Natural killer cell treated with Interleukin-12 subunit alpha and Interleukin-12 subunit beta and Interleukin-15 and Interleukin-18, amount 100 ng/mL, for 72 hours (primary cell): ENCODE data around the gene CRHR1. TPM values are rescaled to one million over a fixed set of nuclear protein-coding genes. Genes with fewer than 3 reads are reported as not detected.
A peak's percentile ranks its signal among the peaks of the same experiment; 100 is the strongest.

Experiments
- ATAC-seq, 2 donors: fragments of 150-1000 bp; cut with Tn5 transposase in 1 of 2; sonication (Bioruptor Pico), chemical (Tn5 transposase) in 1 of 2; 2 replicates each; pipeline ENCODE4 v1.10.0; 2021
- DNase-seq: peaks from one replicate; pipeline ENCODE4 v3.0.0; 2022; ENCODE audit warnings: low spot score
- H3K27ac Mint-ChIP-seq, 2 donors: 1 replicate in 1 of 2; 2 replicates in 1 of 2; pipeline ENCODE4 v1.8.0; 2022; ENCODE audit warnings: mixed read lengths in 2 of 2, mild to moderate bottlenecking in 1 of 2, moderate library complexity in 1 of 2
- H3K27me3 Mint-ChIP-seq, 2 donors: 1 replicate in 1 of 2; 2 replicates in 1 of 2; pipeline ENCODE4 v1.8.0; 2022; ENCODE audit warnings: mixed read lengths in 2 of 2
- H3K36me3 Mint-ChIP-seq: one replicate; pipeline ENCODE4 v1.8.0; 2022; ENCODE audit warnings: mixed read lengths
- H3K4me1 Mint-ChIP-seq, 2 donors: 1 replicate in 1 of 2; 2 replicates in 1 of 2; pipeline ENCODE4 v1.8.0; 2022; ENCODE audit warnings: low read depth in 2 of 2, mixed read lengths in 2 of 2, mild to moderate bottlenecking in 1 of 2
- H3K4me3 Mint-ChIP-seq: one replicate; pipeline ENCODE4 v1.8.0; 2022; ENCODE audit warnings: mixed read lengths
- H3K9me3 Mint-ChIP-seq: 2 replicates; pipeline ENCODE4 v1.8.0; 2022; ENCODE audit warnings: mixed read lengths
- total RNA-seq, 2 donors: library from RNA; stranded (reverse); gene quantifications; one replicate each; pipeline ENCODE4 v1.2.3, GENCODE V29; 2022

The CRHR1 gene
- total RNA-seq, 2 donors from 2014 or later, result not detected

- ATAC-seq (no peak), DNase-seq (no peak)
- H3K4me1 Mint-ChIP-seq, result peaks cover 0 to 6% of the 10 kb centered on the region in 2 donors
- peaks cover 11 to 25% of the 10 kb centered on the region in 2 donors for H3K27me3 Mint-ChIP-seq
- no peaks in the 10 kb centered on the region for H3K36me3 Mint-ChIP-seq
- no peak overlapping the region for H3K4me3 Mint-ChIP-seq
- H3K27ac Mint-ChIP-seq, result no peak overlapping the region
- H3K9me3 Mint-ChIP-seq, result no peaks in the 10 kb centered on the region
These were observed 86.3 kb downstream of the CRHR1 start for GRCh38 chr17:45870342-45870974.

- H3K27ac Mint-ChIP-seq, result no peak overlapping the region
- no peak for ATAC-seq
These were observed 87.6 kb downstream of the CRHR1 start for GRCh38 chr17:45871718-45872117.

GRCh38 chr17:45873728-45874127 lies 89.6 kb downstream of the CRHR1 start:
- Mint-ChIP-seq H3K27ac (no peak overlapping the region), H3K4me3 (no peak overlapping the region), H3K9me3 (no peaks in the 10 kb centered on the region), H3K27me3 (peaks cover 14 to 37% of the 10 kb centered on the region in 2 donors), H3K4me1 (peaks cover 0 to 6% of the 10 kb centered on the region in 2 donors), H3K36me3 (no peaks in the 10 kb centered on the region)
- DNase-seq, result no peak
- peak in 1 of 2 donors; percentile 57 for ATAC-seq

More at GRCh38 chr17:45871718-45872117, 87.6 kb downstream of the CRHR1 start:
- Mint-ChIP-seq H3K4me1 (peaks cover 0 to 6% of the 10 kb centered on the region in 2 donors), H3K9me3 (no peaks in the 10 kb centered on the region), H3K36me3 (no peaks in the 10 kb centered on the region), H3K27me3 (peaks cover 9 to 27% of the 10 kb centered on the region in 2 donors), H3K4me3 (no peak overlapping the region)
- DNase-seq, result no peak

GRCh38 chr17:45874151-45874550 lies 90.0 kb downstream of the CRHR1 start:
- no peak for DNase-seq
- H3K36me3 Mint-ChIP-seq, result no peaks in the 10 kb centered on the region

GRCh38 chr17:45876539-45876938 lies 92.4 kb downstream of the CRHR1 start:
- Mint-ChIP-seq H3K36me3 (no peaks in the 10 kb centered on the region), H3K9me3 (no peaks in the 10 kb centered on the region), H3K4me3 (no peak overlapping the region), H3K4me1 (peaks cover 0 to 4% of the 10 kb centered on the region in 2 donors), H3K27ac (no peak overlapping the region), H3K27me3 (peaks cover 17 to 26% of the 10 kb centered on the region in 2 donors)
- DNase-seq, result no peak
- ATAC-seq, result no peak

More at GRCh38 chr17:45874151-45874550, 90.0 kb downstream of the CRHR1 start:
- Mint-ChIP-seq H3K27me3 (peaks cover 14 to 37% of the 10 kb centered on the region in 2 donors), H3K27ac (no peak overlapping the region), H3K9me3 (no peaks in the 10 kb centered on the region), H3K4me1 (peaks cover 0 to 6% of the 10 kb centered on the region in 2 donors), H3K4me3 (no peak overlapping the region)
- no peak for ATAC-seq

- peaks cover 13 to 20% of the 10 kb centered on the region in 2 donors for H3K27me3 Mint-ChIP-seq
- H3K9me3 Mint-ChIP-seq, result no peaks in the 10 kb centered on the region
- DNase-seq (no peak), ATAC-seq (no peak)
- peaks cover 0 to 4% of the 10 kb centered on the region in 2 donors for H3K4me1 Mint-ChIP-seq
- no peaks in the 10 kb centered on the region for H3K36me3 Mint-ChIP-seq
- no peak overlapping the region for H3K27ac Mint-ChIP-seq
- H3K4me3 Mint-ChIP-seq, result no peak overlapping the region
These were observed 93.3 kb downstream of the CRHR1 start for GRCh38 chr17:45877467-45877866.

- peaks cover 5% of the 10 kb centered on the region for H3K36me3 Mint-ChIP-seq
- ATAC-seq (no peak), DNase-seq (no peak)
- H3K4me1 Mint-ChIP-seq, result no peaks in the 10 kb centered on the region
- H3K4me3 Mint-ChIP-seq, result no peak overlapping the region
- H3K27ac Mint-ChIP-seq, result no peak overlapping the region
- H3K27me3 Mint-ChIP-seq, result peaks cover 7 to 12% of the 10 kb centered on the region in 2 donors
- peaks cover 8% of the 10 kb centered on the region for H3K9me3 Mint-ChIP-seq
These were observed 98.9 kb downstream of the CRHR1 start for GRCh38 chr17:45883063-45883462.

Other genes with a start within 250 kb of the CRHR1 start
- gene SPPL2C, start 60.6 kb downstream of the CRHR1 start, total RNA-seq, result not detected
- gene MAPT, start 110.2 kb downstream of the CRHR1 start, total RNA-seq, result under 1 TPM; 0.14 to 0.17 TPM
- not detected for gene STH, start 214.9 kb downstream of the CRHR1 start, total RNA-seq